DMS153 treated with DMSO at 0.1 percent for 48 hours (cell line): ENCODE results near the gene CPED1.
"Not testable (repeated sequence)": the region's sequence is repeated elsewhere in the genome, so short reads cannot be mapped to it uniquely, and the experiment has no call there.

ENCODE experiments used
- DNase-seq: peaks from one replicate; lab custom pipeline; 2025; ENCODE audit not compliant: unreplicated experiment; lab: John Stamatoyannopoulos, UW

CPED1 gene

DNA sequence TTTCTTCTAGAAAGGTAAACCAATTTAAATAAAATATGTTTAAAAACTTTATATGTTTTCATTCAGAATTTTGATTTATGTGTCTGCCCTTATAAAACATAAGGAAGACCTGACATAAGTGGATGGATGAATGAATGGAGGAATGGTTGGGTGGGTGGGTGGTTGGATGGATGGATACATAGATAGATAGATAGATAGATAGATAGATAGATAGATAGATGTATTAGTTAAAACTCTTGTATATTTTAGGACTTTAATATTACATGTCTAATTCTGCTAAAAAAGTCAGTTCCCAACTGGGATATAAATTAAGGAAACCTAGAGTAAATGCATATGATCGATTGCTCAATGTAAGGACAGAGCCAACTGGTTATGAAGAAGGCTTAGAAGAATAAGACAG lies 184.0 kb downstream of the CPED1 start:
- DNase-seq = no peak

DNA sequence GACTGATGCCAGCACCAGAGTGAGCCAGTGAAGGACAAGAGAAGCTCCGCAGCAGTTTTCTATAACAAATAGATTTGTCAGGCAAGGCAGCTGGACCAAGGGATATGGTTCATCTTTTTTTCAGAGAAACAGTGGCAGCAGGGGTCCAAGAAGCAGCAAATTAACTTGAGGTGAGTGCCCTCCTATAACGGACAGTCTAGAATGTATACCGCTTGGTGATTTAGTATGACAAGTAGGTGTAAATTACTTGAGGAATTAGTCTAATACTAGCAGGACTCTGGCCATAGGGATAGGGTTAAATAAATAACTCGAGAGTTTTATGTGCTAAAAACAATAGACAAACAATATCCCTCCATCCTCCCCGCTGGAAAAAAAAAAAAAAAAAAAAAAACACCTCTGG lies 187.3 kb downstream of the CPED1 start:
- no peak for DNase-seq

- DNase-seq = no peak
Observed at GRCh38 chr7:121178452-121178851, 189.9 kb downstream of the CPED1 start.

- DNase-seq = no peak
Observed at GRCh38 chr7:121178869-121179497, 190.5 kb downstream of the CPED1 start.

- DNase-seq = no peak
Observed at GRCh38 chr7:121180436-121181063, 192.0 kb downstream of the CPED1 start.

GRCh38 chr7:121181357-121181756 lies 192.8 kb downstream of the CPED1 start:
- DNase-seq = no peak

DNA sequence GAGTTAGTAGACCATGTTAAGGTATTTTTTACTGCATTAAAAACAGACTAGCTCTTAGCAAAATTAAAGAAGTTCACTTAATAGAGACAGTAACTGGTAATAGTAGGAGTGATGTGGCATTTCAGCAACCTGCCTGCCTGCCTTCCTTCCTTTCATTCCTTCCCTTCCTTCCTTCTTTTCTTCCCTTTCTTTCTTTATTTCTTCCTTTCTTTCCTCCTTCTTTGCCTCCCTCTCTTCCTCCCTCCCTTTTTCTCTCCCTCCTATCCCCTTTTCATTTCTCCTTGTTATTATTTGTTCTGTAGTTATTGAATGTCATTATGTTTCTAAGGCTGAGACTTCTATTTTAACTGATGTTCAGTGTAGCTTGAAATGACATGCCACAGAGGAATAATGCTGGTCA lies 193.8 kb downstream of the CPED1 start:
- DNase-seq = no peak

DNA sequence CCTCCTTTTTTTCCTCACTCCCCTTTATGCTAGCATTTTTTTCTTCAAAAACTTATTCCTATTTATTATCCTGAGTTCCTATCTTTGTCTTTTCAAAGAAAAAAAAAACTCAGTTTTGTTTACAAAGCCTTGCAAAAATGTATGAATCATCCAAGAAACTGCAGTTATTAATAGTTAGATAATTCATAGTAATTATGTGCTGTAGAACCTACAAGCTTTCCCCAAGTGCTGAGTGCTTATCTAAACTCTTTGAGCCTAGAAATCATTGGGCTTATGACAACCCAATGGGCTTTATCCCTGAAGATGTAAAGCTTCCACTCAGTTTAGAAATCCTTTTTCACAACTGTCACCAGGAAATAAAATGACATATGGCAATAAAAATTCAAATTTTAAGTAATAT lies 194.4 kb downstream of the CPED1 start:
- DNase-seq = no peak

DNA sequence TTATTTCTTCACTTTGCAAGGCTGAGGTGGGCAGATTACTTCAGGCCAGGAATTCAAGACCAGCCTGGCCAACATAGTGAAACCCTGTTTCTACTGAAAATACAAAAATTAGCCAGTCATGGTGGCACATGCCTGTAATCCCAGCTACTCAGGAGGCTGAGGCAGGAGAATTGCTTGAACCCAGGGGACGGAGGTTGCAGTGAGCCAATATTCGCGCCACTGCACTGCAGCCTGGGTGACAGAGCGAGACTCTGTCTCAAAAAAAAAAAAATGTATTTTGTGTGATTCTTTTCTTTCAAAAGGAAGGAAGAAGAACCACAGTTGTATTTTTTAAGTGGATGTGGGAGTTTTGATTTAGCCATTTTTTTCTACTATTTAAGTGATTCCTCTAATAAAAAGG lies 195.4 kb downstream of the CPED1 start:
- DNase-seq = not testable (repeated sequence)

DNA sequence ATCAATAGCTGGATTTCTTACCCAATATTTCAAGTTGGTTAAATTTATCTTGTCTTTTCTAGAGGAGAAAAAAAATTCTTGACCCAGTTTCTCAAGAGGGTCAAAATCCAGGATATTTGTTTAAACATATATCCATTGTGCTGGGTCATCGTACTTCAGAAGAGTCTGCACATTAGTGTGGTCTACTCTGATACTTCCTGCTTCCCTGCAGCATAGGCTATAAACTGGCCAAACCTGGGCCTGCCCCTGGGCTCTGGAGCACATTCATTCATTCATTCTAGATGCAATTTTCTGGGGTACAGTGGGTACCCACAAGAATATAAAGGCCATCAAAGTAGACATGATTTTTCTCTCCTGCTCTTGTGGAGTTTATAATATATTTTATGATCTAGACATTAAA lies 198.2 kb downstream of the CPED1 start:
- no peak for DNase-seq

GRCh38 chr7:121187222-121187621 lies 198.7 kb downstream of the CPED1 start:
- no peak for DNase-seq

DNA sequence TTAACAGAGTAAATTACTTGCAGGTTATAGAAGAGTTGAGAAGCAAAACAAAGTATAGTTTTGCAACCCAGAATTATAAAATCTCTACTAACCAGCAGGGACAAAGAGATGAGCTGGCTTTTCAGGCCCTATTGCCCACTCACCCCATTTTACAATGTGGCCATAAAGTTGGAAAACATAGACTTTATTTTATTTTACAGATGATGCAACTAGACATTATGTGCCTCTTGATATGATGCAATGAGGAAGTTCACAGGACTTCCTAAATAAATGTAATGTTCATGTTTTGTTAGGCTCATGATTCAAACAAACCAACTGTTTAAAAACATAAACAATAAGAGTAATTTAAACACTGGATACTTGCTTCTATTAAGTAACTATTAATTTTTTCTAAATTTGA lies 199.2 kb downstream of the CPED1 start:
- no peak for DNase-seq

- DNase-seq = no peak
Observed at GRCh38 chr7:121192834-121193233, 204.3 kb downstream of the CPED1 start.

- DNase-seq = no peak
Observed at GRCh38 chr7:121195010-121195409, 206.5 kb downstream of the CPED1 start.

GRCh38 chr7:121195874-121196273 lies 207.4 kb downstream of the CPED1 start:
- no peak for DNase-seq

GRCh38 chr7:121196286-121196685 lies 207.8 kb downstream of the CPED1 start:
- no peak for DNase-seq

GRCh38 chr7:121197455-121197854 lies 208.9 kb downstream of the CPED1 start:
- DNase-seq = no peak

DNA sequence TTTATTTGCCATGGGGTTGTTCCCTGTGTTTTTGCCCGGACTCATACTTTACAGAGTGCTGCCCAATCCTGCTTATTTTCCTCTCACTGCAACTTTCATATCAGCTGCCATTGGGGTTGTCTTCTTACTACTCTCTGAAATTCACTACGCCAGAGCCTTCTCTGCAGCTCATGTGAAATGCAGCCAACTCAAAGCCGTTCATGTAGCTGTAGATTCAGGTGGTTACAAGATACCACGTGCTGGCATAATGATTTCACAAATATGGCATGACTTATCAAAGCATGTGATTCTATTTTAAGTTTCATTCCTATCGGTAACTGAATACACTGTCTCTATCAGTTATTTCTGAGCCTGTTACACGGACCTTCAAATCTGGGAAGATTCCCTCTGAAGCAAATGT lies 210.0 kb downstream of the CPED1 start:
- no peak for DNase-seq

DNA sequence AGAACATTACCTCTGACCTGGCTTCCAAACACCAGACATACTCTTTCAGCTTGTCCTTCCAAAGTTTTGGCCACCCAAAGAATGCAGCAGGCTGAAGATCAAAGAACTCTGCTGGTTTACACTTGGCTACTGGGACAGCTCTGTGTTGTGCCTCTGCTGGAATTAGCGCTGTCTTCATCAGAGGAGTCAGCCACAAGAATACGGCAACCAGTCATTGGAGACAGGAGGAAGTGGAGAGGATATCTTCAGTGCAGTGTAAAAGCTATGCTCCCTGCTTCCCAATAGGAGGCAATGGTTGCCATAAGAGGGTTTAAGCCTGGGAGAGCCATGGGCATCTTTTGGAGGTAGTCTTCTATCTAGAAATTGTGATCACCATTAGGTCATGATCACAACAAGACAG lies 213.6 kb downstream of the CPED1 start:
- DNase-seq = no peak

- DNase-seq = no peak
Observed at GRCh38 chr7:121202834-121203233, 214.3 kb downstream of the CPED1 start.

- no peak for DNase-seq
Observed at GRCh38 chr7:121204537-121204936, 216.0 kb downstream of the CPED1 start.

- DNase-seq = no peak
Observed at GRCh38 chr7:121205777-121206176, 217.3 kb downstream of the CPED1 start.

DNA sequence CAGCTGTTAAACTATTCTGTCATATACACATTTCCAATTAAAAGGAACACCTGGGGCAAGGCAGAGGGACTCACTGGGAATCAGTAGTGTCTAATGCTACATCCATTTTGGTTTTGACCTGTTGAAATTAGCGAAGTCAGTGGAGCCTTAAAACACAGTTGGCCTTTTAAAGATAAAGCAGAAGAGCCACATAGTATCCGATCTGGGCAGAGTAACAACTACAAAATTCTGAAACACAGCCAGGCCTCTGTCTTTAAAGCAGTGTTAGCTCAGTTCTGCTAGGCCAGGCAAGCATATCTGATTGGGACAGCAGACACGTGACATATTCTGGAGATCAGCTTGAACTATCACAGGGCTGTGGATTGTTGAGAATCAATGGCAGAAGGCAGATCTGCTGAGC lies 222.7 kb downstream of the CPED1 start:
- DNase-seq = no peak
